Neural cell (in vitro differentiated cells): ENCODE measurements around the gene HPF1. TPM values are rescaled to one million over a fixed set of nuclear protein-coding genes. Genes with fewer than 3 reads are reported as not detected.

Experiments used
- H2AFZ ChIP-seq: fragments of 200-600, 300-800 bp; sonication (generic), shearing (Covaris generic); 2 replicates; pipeline ENCODE4 v1.6.0; 2014; ENCODE audit warnings: low read depth, mild to moderate bottlenecking, antibody characterized with exemption, low read length, moderate library complexity
- H3F3A ChIP-seq: fragments of 200-600 bp; shearing (Covaris generic); 2 replicates; pipeline ENCODE4 v1.6.1; 2016; ENCODE audit warnings: mild to moderate bottlenecking, moderate library complexity, mixed read lengths, antibody characterized with exemption, low read length; ENCODE audit not compliant: insufficient read depth, poor library complexity, severe bottlenecking
- H3K27ac ChIP-seq: fragments of 200-600, 300-800 bp; sonication (generic), shearing (Covaris generic); 2 replicates; pipeline ENCODE4 v1.5.1; 2014; ENCODE audit warnings: mild to moderate bottlenecking, low read length, moderate library complexity
- H3K27me3 ChIP-seq: fragments of 300-800, 200-600 bp; sonication (generic), shearing (Covaris generic); 2 replicates; pipeline ENCODE4 v1.6.0; 2014; ENCODE audit warnings: mild to moderate bottlenecking, low read depth, low read length, moderate library complexity; ENCODE audit not compliant: insufficient read depth
- H3K36me3 ChIP-seq: fragments of 300-800, 200-600 bp; sonication (generic), shearing (Covaris generic); 2 replicates; pipeline ENCODE4 v1.5.1; 2014; ENCODE audit warnings: mild to moderate bottlenecking, antibody characterized with exemption, low read length, moderate library complexity; ENCODE audit not compliant: insufficient read depth
- H3K4me2 ChIP-seq: fragments of 300-800, 200-600 bp; sonication (generic), shearing (Covaris generic); 2 replicates; pipeline ENCODE4 v1.6.0; 2014; ENCODE audit warnings: mild to moderate bottlenecking, low read length
- H3K4me3 ChIP-seq: fragments of 300-800, 200-600 bp; sonication (generic), shearing (Covaris generic); 2 replicates; pipeline ENCODE4 v1.5.1; 2014; ENCODE audit warnings: mild to moderate bottlenecking, low read length, moderate library complexity
- H3K79me2 ChIP-seq: fragments of 200-600 bp; shearing (Covaris generic); replicated peaks from 2 replicates; pipeline ENCODE4 v1.6.0; 2014; ENCODE audit warnings: mild to moderate bottlenecking, low read length, moderate library complexity; ENCODE audit not compliant: insufficient read depth
- H3K9ac ChIP-seq: fragments of 300-800, 200-600 bp; sonication (generic), shearing (Covaris generic); 2 replicates; pipeline ENCODE4 v1.6.1; 2016; ENCODE audit warnings: mild to moderate bottlenecking, low read length, mixed read lengths
- H3K9me2 ChIP-seq: fragments of 200-600 bp; shearing (Covaris generic); 2 replicates; pipeline ENCODE4 v1.6.1; 2016; ENCODE audit warnings: mild to moderate bottlenecking, low read length, mixed read lengths; ENCODE audit not compliant: insufficient read depth
- H3K9me3 ChIP-seq: fragments of 200-600, 300-800 bp; sonication (generic), shearing (Covaris generic); 2 replicates; pipeline ENCODE4 v1.6.1; 2016; ENCODE audit warnings: mild to moderate bottlenecking, mixed run types, low read length, moderate library complexity, mixed read lengths
- H4K20me1 ChIP-seq: fragments of 200-600 bp; shearing (Covaris generic); 2 replicates; pipeline ENCODE4 v1.6.1; 2016; ENCODE audit warnings: mild to moderate bottlenecking, mixed run types; ENCODE audit not compliant: insufficient read depth
- EP300 ChIP-seq: fragments of 450-650 bp; conservative IDR thresholded peaks from 2 replicates; pipeline ENCODE4 v1.6.1; 2014; ENCODE audit warnings: antibody characterized with exemption, mild to moderate bottlenecking, moderate library complexity; ENCODE audit not compliant: poor library complexity, severe bottlenecking
- EZH2 ChIP-seq: fragments of 200-600, 300-800 bp; shearing (Covaris generic), sonication (generic); IDR thresholded peaks from 2 replicates; pipeline ENCODE4 v1.6.1; 2014; ENCODE audit warnings: antibody characterized with exemption, low read length, borderline replicate concordance, mild to moderate bottlenecking; ENCODE audit not compliant: insufficient read depth, poor library complexity, severe bottlenecking
- MXI1 ChIP-seq: fragments of 450-650 bp; conservative IDR thresholded peaks from 2 replicates; pipeline ENCODE4 v1.6.1; 2014; ENCODE audit warnings: antibody characterized with exemption, mild to moderate bottlenecking; ENCODE audit not compliant: poor library complexity, severe bottlenecking
- POLR2AphosphoS5 ChIP-seq: IDR thresholded peaks from 2 replicates; pipeline ENCODE4 v1.6.1; 2012
- RAD21 ChIP-seq: fragments of 450-650 bp; conservative IDR thresholded peaks from 2 replicates; pipeline ENCODE4 v1.6.1; 2014; ENCODE audit warnings: antibody characterized with exemption, mild to moderate bottlenecking, moderate library complexity
- SMC3 ChIP-seq: fragments of 450-650 bp; conservative IDR thresholded peaks from 2 replicates; pipeline ENCODE4 v1.6.1; 2014; ENCODE audit warnings: antibody characterized with exemption, mild to moderate bottlenecking, moderate library complexity; ENCODE audit not compliant: poor library complexity
- TAF1 ChIP-seq: IDR thresholded peaks from 2 replicates; pipeline ENCODE4 v1.6.1; 2012; ENCODE audit warnings: low read depth
- polyA plus RNA-seq: library from polyadenylated mRNA; depleted of rRNA; stranded (reverse); fragments of >200 nt; gene quantifications from 2 replicates; pipeline ENCODE4 v1.2.3, GENCODE V29; 2014
- TF ChIP-seq, protein P1 (sequence below): IDR thresholded peaks from 2 replicates; pipeline ENCODE4 v1.6.1; 2012; ENCODE audit warnings: borderline replicate concordance
- TF ChIP-seq, protein P2 (sequence below): fragments of 450-650 bp; IDR thresholded peaks from 2 replicates; pipeline ENCODE4 v1.5.1; 2014; ENCODE audit warnings: antibody characterized with exemption, mild to moderate bottlenecking, moderate library complexity; ENCODE audit not compliant: poor library complexity, severe bottlenecking

Gene HPF1
- polyA plus RNA-seq, 1 donor from 2014 or later, result 143 TPM

DNA sequence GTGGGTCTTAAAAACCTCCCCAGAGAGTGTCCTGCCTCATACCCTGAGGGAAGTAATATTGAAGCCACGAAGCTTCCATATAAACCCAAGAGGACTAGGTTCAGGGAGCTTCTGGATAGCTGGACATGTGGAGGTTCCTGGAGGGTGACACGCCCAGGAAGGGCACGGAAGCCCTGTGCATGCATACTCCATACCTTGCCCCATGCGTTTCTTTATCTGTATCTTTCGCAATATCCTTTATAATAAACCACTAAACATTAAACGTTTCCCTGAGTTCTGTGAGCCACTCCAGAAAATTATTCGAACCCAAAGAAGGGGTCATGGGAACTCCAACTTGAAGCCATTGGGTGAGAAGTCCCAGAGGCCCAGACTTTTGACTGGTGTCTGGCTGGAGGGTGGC lies 45.7 kb upstream of the HPF1 start:
- no peak overlapping the region for H2AFZ ChIP-seq
- no peak overlapping the region for H3K9ac ChIP-seq
- H3K9me2 ChIP-seq, result no peaks in the 10 kb centered on the region
- H3K79me2 ChIP-seq, result no peaks in the 10 kb centered on the region
- TF ChIP-seq EZH2, result no peak
- no peak for TF ChIP-seq EP300
- TF ChIP-seq SMC3, result no peak
- no peak for TF ChIP-seq MXI1
- TF ChIP-seq, protein P1, sequence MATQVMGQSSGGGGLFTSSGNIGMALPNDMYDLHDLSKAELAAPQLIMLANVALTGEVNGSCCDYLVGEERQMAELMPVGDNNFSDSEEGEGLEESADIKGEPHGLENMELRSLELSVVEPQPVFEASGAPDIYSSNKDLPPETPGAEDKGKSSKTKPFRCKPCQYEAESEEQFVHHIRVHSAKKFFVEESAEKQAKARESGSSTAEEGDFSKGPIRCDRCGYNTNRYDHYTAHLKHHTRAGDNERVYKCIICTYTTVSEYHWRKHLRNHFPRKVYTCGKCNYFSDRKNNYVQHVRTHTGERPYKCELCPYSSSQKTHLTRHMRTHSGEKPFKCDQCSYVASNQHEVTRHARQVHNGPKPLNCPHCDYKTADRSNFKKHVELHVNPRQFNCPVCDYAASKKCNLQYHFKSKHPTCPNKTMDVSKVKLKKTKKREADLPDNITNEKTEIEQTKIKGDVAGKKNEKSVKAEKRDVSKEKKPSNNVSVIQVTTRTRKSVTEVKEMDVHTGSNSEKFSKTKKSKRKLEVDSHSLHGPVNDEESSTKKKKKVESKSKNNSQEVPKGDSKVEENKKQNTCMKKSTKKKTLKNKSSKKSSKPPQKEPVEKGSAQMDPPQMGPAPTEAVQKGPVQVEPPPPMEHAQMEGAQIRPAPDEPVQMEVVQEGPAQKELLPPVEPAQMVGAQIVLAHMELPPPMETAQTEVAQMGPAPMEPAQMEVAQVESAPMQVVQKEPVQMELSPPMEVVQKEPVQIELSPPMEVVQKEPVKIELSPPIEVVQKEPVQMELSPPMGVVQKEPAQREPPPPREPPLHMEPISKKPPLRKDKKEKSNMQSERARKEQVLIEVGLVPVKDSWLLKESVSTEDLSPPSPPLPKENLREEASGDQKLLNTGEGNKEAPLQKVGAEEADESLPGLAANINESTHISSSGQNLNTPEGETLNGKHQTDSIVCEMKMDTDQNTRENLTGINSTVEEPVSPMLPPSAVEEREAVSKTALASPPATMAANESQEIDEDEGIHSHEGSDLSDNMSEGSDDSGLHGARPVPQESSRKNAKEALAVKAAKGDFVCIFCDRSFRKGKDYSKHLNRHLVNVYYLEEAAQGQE, result no peak
- TF ChIP-seq POLR2AphosphoS5, result no peak
- TF ChIP-seq TAF1, result no peak
- TF ChIP-seq, protein P2, sequence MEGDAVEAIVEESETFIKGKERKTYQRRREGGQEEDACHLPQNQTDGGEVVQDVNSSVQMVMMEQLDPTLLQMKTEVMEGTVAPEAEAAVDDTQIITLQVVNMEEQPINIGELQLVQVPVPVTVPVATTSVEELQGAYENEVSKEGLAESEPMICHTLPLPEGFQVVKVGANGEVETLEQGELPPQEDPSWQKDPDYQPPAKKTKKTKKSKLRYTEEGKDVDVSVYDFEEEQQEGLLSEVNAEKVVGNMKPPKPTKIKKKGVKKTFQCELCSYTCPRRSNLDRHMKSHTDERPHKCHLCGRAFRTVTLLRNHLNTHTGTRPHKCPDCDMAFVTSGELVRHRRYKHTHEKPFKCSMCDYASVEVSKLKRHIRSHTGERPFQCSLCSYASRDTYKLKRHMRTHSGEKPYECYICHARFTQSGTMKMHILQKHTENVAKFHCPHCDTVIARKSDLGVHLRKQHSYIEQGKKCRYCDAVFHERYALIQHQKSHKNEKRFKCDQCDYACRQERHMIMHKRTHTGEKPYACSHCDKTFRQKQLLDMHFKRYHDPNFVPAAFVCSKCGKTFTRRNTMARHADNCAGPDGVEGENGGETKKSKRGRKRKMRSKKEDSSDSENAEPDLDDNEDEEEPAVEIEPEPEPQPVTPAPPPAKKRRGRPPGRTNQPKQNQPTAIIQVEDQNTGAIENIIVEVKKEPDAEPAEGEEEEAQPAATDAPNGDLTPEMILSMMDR, result no peak
- TF ChIP-seq RAD21, result no peak
- H3F3A ChIP-seq, result no peaks in the 10 kb centered on the region
- no peak overlapping the region for H3K27ac ChIP-seq
- H3K36me3 ChIP-seq, result no peaks in the 10 kb centered on the region
- no peaks in the 10 kb centered on the region for H3K27me3 ChIP-seq
- no peak overlapping the region for H3K4me2 ChIP-seq
- H3K4me3 ChIP-seq, result no peak overlapping the region
- no peaks in the 10 kb centered on the region for H4K20me1 ChIP-seq
- peaks cover 3% of the 10 kb centered on the region for H3K9me3 ChIP-seq

DNA sequence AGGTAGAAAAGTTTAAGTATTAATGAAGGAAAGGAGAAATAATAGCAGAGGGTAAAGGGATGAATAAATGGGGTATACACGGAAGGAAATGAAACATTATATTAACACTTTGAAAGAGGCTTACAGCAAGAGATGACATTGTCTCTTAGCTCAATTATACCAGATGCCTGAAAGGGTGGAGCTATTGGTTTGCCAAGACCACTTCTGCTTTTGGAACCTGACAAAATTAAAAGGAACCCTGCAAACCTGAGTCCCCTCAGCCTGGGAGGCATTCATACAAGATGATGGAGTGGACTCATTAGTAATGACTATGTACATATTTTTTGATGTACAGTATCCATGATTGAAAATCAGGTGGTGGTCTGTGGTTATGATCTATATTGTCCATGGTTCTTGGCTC lies 45.1 kb upstream of the HPF1 start:
- Histone ChIP-seq H3K4me2 (no peak overlapping the region), H2AFZ (no peak overlapping the region), H3K79me2 (no peaks in the 10 kb centered on the region), H3F3A (no peaks in the 10 kb centered on the region), H3K27me3 (no peaks in the 10 kb centered on the region), H3K9me3 (peaks cover 3% of the 10 kb centered on the region), H3K4me3 (no peak overlapping the region), H3K9me2 (no peaks in the 10 kb centered on the region), H3K27ac (no peak overlapping the region), H3K9ac (no peak overlapping the region), H3K36me3 (no peaks in the 10 kb centered on the region), H4K20me1 (no peaks in the 10 kb centered on the region)
- TF ChIP-seq RAD21 (no peak), SMC3 (no peak), MXI1 (no peak), EZH2 (no peak), EP300 (no peak), TAF1 (no peak), POLR2AphosphoS5 (no peak)
- TF ChIP-seq, protein P2, result no peak
- TF ChIP-seq, protein P1, result no peak
